ENCODE results near the gene DKK3.
"Not testable (repeated sequence)": the region's sequence is repeated elsewhere in the genome, so short reads cannot be mapped to it uniquely, and the experiment has no call there.

DKK3 gene

DNA sequence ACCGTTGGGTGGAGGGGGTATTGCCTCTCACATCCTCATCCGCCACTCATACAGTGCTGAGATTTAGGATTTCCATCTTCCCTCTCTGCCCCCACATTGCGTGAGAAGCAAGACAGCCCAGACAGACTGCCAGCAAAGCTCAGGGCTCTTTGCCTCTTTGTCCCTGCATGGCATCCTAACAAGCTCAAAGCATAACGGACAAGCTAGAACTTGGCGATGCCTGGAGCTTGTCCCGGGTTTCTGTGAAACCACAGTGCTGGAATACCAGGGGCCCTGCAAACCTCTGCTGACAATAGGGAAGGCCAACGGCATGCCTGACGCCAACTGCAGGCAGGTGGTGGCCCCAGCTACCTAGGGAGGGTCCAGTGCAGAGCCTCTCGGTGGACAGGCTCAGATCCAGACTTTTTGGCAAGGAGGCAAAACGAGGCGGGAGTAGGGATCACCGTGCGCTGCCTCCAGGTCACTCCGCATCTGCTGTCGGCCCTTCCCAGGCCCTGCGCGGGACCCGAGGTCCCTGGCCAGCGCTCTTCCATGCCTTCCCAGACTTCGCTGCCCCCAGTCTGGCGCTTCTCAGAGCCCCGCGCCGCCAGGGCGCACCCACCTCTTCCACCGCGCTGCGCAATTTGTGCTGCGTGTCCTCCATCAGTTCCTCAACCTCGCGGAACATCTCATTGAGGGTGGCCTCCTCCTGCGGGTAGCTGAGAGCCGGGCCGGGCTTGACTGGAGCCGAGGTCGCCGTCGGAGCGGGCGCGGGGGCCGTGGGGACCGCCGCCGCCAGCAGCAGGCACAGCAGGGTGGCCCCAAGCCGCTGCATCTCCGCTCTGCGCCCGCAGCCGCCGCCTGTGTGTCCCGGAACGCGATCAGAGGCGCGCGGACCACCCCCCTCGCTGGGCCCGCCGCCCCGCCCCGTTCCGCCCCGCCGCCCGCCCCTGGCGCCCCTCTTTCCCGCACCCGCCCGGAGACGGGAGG lies at the start of gene DKK3:
Gene DKK3, minus strand, starts transcription at position 858 of the 969 bp plus-strand sequence. Its CDS starts 44 bp downstream, at position 814.
- no peak for DNase-seq (ENCODE audit: extremely low read depth in 1 of 2, low read depth in 1 of 2)

DNA sequence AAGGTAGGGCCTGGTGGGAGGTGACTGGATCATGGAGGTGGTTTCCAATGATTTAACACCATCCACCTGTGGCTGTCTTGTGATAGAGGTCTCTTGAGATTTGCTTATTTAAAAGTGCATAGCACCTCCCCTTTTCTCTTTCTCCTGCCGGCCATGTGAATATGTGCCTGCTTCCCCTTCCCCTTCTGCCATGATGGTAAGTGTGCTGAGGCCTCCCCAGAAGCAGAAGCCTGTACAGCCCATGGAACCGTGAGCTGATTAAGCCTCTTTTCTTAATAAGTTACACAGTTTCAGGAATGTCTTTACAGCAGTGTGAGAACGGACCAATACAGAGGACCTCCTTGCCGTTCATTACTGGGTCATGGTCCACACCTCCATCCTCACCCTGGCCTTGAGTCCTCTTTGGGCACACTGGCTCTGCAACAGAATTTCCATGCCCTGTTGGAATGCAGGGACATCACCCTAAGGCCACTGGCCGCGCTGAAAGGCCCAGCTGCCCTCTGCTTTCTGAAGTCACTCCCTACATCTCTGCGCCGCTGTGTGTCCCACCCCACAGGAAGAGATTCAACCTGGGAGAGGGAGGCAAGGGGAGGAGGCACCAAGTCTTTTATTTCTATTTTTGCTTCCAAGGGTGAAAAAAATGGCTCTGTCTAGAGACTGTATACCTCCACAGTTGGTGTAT lies 49.0 kb upstream of the DKK3 start:
- DNase-seq (ENCODE audit: extremely low read depth in 1 of 2, low read depth in 1 of 2): no peak

DNA sequence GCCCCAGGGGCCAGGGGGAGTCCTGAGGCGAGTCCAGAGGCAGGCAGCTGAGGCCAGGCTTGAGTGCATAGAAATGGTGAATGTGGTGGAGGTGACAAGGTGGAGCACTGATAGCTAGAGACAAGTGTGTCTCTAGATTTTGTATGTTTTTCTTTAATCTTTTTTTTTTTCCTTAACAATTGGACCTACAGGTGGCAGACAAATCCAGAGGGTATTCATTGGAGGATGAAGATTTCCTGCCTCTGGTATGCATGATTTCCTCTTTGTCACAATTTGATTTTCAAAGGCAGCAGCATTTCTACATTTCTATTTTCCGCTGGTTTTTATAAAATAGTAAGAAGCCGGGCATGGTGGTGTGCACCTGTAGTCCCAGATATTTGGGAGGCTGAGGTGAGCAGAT lies 47.7 kb upstream of the DKK3 start:
- no peak for DNase-seq (ENCODE audit: extremely low read depth in 1 of 2, low read depth in 1 of 2)

DNA sequence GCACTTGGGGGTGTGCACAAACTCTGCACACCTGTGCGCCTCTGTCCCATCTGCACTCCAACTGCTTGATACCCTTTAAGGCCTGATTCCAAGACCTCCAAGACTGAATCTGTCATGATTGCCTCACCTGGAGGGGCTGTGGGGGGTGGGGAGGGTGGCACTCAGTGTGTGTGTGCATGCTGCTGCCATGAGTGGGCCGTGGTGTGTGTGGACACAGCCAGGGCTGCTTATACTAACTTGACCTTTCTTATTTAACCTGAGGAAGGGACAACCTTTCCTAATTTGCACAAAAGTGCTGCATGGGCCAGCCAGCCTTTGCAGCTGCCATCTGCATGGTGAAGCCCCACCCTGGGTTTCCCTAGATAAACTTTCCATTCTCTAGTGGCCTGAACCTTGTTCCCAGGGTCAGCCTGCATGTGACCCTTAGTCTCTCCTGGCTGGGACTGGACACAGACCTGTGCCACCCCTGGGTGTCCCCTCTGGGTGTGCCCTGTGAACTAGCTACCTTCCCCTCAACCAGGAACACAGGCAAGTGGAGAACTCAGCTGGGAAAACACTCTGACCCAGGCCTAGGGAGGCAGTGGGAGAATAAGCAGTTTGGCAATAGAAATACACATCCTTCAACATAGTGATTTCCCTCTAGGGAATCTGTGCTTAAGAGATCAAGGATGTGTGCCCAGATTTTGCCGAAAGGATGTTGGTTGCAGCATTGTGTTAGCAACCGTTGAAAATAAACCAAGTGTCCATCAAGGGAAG lies 45.4 kb upstream of the DKK3 start:
- DNase-seq (ENCODE audit: extremely low read depth in 1 of 2, low read depth in 1 of 2): no peak

DNA sequence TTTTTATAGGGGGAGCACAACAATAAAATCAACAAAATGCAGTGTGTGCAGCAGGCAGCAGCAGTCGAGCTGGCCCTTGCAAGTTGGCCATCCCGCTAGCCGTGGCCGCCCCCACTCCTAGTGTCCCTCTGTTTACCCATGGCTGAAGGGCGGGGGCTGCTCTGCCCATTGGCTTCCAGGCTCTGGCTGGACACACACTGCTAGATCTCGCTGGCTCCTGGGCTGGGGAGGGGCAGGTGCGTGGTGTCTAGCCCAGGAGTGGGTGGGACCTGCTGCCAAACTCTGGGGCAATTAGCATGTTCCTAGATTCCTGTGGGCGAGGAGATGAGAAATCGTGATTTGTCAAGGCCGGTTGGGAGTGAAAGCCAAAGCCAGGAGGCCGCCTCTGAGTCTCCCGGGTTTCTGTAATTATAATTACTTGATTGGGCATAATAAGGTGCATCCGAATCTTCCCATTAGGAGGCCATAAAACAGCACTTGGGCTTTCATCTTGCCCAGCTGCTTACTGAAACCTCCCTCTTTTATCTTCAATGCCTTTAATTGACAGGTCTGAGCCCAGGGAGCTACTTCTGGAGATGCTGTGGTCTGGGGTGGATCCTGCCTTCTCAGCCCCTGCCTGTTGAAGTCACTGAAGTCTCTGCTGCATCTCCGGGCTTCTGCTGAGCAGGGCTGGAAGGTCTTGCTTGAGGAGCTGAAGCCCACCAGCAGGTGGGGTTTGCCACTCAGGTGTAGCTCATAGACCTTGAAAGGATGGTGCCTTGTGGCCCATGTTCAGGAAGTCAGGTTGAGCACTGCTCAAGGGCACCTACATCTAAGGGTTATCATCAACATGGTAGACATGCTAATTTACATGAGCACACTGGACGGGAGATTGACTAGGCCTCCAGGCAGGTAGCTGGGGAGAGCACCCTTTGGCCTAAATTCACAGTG lies 44.5 kb upstream of the DKK3 start:
- peak in 1 of 2 donors; percentile 17 for DNase-seq (ENCODE audit: extremely low read depth in 1 of 2, low read depth in 1 of 2)

DNA sequence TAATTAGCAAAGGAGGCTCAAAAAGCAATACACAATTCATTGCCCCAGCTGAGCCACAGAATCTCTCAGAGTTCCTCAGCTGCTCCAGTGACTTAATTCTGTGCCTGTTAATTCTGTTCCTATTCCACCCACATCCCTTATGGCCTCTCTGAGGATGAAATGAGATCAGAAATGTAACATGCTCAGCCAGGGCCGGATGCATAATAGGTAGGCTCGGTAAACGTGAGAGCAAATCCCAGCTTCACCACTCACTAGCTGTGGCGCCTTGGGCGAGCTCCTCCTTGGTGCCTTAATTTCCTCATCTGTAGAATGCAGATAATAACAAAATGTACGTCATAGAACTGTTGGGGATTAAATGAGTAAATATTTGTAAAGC lies 42.8 kb upstream of the DKK3 start:
- DNase-seq (ENCODE audit: extremely low read depth in 1 of 2, low read depth in 1 of 2): no peak

DNA sequence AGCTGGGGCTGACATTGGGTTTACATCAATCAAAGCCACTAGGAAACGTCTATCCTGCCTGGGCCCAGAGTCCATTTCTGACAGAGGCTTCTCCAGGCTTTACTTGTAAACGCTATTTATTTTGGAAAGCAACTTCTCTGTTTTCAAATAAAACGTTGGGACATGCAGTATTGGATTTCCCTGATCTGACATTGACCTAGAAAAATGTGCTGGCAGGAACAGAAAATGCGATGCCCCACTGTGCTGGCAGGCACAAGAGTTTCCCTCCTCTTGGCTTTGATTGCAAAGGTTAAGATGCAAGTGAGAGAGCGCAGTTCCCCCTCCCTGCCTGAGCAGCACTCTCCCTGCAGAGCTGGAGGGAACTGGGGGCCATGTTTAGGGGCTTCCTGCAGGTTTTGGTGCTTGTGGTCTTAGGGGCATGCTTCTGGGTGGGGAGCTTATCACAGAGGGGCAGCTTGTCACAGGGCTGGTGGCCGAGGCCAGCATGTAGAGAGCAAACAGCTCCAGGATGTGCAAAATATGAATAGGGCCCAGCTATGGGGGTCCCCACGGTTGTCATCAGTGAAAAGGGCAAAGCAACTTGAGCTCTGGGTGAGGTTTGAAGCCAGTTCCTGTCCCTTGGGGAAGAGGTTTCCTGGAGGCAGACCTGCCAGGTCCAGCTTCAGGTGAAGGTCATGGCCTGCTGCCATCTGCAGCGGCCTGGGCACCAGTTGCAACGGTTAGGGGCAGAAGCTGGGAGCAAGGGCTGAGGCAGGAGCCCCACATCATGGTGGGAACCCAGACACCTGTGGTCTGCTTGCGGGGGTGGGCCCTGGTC lies 42.3 kb upstream of the DKK3 start:
- DNase-seq (ENCODE audit: extremely low read depth in 1 of 2, low read depth in 1 of 2): no peak

DNA sequence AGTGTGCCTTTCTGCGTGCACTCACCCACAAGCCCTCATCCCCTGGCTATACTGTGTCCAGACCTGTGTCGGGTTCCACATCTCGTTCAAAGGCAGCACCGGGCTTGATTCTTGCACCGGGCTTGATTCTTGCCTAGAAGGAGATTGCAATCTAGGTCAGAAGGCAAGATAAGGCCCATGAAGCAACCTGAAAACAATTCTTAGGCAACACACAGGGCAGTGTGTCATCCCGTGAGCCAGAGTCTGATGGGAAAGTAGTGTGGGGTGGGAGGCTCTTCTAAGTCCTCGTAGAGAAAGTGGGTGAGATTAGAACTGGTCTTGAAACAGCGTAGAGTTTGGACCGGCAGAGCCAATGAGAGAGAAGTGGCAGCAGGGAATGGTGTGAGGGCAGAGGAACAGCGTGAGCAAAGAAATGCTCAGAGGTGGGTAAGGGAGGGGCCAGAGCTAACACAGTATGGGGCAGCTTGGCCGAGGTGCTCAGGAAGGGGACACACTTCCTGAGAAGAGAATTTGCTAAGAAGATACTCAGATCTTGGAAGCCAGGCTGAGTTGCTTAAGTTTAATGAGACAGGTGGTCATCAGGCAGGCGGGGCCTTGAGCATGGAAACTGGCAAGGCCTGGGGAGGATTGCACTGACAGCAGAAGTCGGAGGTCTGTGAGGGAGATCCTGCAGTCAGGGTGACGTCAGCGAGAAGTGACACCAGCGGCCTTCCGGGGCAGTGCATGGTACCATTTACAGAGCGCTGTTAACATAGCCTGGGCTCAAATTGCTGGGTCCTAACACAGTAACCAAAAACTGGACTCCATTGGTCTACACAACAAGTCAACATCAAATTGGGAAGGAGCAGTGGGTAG lies 40.7 kb upstream of the DKK3 start:
- DNase-seq (ENCODE audit: extremely low read depth in 1 of 2, low read depth in 1 of 2): no peak

DNA sequence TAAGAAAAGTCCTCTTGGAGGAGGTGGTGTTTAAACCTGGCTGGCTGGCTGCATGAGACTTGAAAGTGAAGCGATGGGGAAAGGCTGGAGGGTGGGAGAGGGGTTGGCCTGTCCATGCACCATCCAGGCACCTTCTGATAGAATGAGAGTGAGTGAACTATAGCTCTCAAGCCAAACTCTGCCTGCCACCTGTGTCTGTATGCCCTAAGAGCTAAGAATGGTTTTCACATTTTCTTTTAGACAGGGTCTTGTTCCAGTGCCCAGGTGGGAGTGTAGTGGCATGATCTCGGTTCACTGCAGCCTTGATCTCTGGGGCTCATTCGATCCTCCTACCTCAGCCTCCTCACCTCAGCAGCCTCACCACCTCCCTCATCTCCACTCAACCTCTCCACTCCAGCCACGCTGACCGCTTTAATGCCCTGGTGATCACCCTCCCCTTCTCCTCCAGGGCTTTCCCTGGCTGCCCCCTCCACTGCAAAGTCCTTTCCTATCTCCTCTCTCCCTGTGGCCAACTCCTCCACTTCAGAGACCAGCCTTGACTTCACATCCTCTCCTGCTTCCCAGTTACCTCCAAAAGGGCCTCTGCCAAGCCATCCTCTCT lies 38.3 kb upstream of the DKK3 start:
- no peak for DNase-seq (ENCODE audit: extremely low read depth in 1 of 2, low read depth in 1 of 2)

DNA sequence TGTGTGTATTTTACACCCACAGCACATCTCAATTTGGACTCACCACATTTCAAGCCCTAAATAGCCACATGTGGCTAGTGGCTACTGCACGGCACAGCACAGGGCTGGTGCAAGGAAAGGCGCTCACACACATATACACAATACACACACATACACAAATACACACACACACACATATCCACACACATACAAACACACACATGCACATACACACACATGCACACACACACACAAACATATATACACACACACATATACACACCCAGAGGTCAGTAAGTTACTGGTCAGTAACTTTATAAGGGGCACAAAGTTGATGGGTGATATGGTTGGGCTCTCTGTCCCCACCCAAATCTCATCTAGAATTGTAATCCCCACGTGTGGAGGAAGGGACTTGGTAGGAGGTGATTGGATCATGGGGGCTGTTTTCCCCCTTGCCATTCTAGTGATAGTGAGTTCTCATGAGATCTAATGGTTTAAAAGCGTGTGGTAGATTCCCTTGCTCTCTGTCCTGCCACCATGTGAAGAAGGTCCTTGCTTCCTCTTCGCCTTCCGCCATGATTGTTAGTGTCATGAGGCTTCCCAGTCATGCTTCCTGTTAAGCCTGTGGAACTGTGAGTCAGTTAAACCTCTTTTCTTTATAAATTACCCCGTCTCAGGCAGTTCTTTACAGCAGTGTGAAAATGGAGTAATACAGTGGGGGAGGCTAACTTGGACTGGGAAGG lies 37.6 kb upstream of the DKK3 start:
- no peak for DNase-seq (ENCODE audit: extremely low read depth in 1 of 2, low read depth in 1 of 2)

DNA sequence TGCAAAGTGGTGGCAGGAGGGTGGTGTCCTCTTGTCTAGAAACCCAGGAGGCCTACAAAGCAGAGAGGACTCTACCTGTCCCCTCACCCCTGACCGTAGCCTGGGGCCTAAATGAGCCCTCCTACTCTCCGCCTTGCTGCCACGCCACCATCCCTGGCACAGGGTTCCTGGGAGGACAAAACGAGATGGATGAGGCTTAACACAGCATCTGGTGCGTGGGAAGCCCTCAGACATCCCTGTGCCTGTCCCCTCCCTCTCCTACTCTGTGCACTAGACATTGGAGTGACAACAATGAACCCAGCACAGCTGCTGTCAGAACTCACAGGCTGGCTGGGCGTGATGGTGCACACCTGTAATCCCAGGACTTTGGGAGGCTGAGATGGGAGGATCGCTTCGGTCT lies 36.4 kb upstream of the DKK3 start:
- no peak for DNase-seq (ENCODE audit: extremely low read depth in 1 of 2, low read depth in 1 of 2)

DNA sequence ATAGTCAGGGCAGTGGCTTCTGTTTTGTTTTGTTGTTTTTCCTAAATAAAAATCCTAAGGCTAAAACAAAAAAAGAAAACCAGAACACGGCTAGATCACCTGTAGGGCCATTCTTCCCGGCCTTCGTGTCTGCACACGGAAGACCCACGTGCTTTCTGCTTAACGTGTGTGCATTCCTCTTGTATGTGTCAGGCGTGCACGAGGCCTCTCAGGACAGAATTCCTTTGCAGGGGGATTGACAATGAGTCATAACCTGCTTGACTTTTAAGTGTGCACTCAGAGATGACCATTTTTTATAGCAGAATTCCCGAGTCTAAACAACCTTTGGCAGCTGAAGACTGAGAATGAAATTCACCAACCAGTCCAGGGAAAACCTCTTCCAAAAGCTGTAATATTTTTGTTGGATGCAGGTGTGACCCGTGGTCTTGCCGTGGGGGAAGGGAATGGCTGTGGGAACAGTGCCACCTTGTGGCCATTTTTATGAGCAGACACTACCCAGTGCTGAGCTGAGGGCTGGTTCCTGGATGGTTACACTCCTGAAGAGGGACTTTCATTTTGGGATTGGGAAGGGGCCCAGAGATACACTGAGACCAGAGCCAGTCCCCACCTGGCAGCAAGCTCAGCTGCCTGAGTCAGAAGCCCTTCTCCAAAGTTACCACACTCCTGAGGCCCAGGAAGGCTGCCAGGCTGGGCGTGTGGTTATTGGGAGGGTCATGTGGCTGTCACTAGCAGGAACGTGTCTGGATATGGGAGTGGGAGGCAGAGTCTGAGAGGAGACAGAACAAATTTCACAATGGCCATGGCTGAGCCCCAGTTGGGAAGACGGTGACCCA lies 35.7 kb upstream of the DKK3 start:
- peak; percentile 16 to 39 for DNase-seq (ENCODE audit: extremely low read depth in 1 of 2, low read depth in 1 of 2)

DNA sequence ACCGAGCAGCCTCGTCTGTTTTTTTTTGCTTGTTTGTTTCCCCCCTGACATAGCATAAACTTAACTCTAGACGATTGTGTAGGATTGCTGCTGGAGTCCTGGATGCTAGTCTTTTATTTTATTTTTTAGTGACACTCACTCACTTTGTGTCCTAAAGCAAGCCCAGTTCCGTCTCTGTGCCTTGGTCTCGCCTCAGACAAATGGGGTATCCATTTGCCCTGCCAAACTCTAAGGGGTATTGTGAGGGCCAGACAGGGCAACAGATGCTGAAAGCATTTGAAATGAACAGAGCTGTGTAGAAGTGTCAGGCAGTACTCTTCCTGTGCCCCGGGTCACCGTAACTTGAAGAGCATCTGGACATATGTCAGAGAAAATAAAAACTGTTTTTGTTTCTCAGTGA lies 34.8 kb upstream of the DKK3 start:
- DNase-seq (ENCODE audit: extremely low read depth in 1 of 2, low read depth in 1 of 2): no peak

DNA sequence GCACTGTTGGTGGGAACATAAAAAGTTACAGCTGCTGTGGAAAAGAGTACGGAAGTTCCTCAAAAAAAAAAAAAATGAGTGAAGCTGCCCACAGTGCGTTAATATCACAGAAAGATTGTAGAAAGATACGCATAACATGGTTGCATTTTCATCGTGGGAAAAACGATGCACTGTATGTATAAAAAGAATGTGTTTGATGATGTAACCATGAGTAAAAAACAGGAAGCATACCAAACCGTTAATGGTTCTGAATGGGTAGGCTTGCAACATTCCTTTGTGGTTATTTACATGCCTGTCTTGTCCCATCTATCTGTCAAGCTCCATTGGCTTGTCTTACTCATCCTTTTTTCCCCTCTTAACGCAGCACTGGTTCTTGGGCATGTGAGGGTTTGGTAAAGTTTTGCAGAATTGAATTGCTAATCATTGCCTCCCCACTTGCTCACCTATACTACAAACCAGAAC lies 33.8 kb upstream of the DKK3 start:
- DNase-seq (ENCODE audit: extremely low read depth in 1 of 2, low read depth in 1 of 2): no peak

DNA sequence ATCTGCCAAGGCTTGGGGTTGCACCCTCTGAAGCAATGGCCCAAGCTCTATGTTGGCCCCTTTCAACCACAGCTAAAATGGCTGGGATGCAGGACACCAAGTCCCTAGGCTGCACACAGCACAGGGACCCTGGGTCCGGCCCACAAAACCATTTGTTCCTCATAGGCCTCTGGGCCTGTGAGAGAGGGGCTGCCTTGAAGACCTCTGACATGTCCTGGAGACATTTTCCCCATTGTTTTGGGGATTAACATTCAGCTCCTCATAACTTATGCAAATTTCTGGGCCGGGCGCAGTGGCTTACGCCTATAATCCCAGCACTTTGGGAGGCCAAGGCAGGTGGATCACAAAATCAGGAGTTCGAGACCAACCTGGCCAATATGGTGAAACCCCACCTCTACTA lies 32.3 kb upstream of the DKK3 start:
- DNase-seq (ENCODE audit: extremely low read depth in 1 of 2, low read depth in 1 of 2): not testable (repeated sequence)

DNA sequence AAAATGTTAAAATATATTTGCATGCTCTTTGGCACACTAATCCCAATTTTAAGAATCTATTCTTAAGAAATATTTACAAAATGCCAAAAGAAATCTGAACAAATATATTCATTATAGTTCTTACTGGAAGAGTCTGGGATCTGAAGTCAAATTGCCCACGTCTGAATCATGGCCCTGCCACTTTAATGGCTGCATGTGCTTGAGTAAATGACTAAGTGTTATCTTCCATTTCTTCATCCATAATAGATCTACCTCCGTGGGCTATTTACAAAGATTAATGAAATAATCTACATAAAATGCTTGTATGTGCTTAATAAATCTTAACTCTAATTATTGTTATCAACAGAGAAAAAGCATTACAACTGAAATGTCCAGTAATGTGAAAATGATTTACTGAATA lies 24.5 kb upstream of the DKK3 start:
- no peak for DNase-seq (ENCODE audit: extremely low read depth in 1 of 2, low read depth in 1 of 2)
